ENCODE data around the gene TLE6.

DNA sequence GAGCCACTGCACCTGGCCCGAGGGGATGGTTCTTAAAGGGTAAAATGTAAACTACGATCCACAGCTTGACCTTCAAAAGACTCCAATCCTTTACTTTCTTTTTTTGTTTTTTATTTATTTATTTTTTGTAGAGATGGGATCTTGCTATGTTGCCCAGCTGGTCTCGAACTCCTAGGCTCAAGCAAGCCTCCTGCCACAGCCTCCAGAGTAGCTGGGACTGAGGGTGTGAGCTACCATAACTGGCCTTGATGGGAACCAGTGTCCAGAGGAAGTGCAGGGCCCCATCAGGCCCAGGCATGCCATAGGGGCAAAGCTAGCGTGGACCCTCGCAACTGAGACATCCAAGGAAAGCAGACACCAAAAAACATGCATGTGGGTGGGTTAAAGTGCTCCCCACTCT is 14.2 kb upstream of the TLE6 start:
- TF ChIP-seq, protein P1, sequence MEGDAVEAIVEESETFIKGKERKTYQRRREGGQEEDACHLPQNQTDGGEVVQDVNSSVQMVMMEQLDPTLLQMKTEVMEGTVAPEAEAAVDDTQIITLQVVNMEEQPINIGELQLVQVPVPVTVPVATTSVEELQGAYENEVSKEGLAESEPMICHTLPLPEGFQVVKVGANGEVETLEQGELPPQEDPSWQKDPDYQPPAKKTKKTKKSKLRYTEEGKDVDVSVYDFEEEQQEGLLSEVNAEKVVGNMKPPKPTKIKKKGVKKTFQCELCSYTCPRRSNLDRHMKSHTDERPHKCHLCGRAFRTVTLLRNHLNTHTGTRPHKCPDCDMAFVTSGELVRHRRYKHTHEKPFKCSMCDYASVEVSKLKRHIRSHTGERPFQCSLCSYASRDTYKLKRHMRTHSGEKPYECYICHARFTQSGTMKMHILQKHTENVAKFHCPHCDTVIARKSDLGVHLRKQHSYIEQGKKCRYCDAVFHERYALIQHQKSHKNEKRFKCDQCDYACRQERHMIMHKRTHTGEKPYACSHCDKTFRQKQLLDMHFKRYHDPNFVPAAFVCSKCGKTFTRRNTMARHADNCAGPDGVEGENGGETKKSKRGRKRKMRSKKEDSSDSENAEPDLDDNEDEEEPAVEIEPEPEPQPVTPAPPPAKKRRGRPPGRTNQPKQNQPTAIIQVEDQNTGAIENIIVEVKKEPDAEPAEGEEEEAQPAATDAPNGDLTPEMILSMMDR (IDR thresholded peaks at IDR 0.05 in 4 of 5, conservative IDR thresholded peaks at IDR 0.05 in 1 of 5), result no peak
- TF ChIP-seq POLR2A (IDR thresholded peaks at IDR 0.05), result no peak
